GM12878 (cell line): ENCODE data around the gene IL1RAP. TPM values are rescaled to one million over a fixed set of nuclear protein-coding genes. Genes with fewer than 3 reads are reported as not detected.

ENCODE experiments used
- ATAC-seq: fragments of 200-7000 bp; cut with Tn5 transposase; 3 replicates; pipeline ENCODE4 v1.9.1; 2020; ENCODE audit warnings: mild to moderate bottlenecking, moderate library complexity
- BruUV-seq: library from RNA; stranded (reverse); fragments of 400-500 nt; replicated peaks from 2 replicates; lab custom pipeline; 2021; lab: Mats Ljungman, UMichigan
- CTCF ChIA-PET: fragments of 300-600 bp; sonication (Branson Sonifier 250); formaldehyde crosslinking; extraction: SDS; loops from one replicate; lab custom pipeline; 2021; ENCODE audit warnings: inconsistent platforms; lab: Yijun Ruan, JAX
- POLR2A ChIA-PET: fragments of 350-600 bp; formaldehyde crosslinking; extraction: SDS; loops from one replicate; lab custom pipeline; 2021; ENCODE audit warnings: inconsistent platforms; lab: Charles Lee
- RAD21 ChIA-PET: fragments of 300-600 bp; sonication (Branson Sonifier 250); formaldehyde crosslinking; loops from one replicate; lab custom pipeline; 2023; ENCODE audit warnings: antibody characterized with exemption; ENCODE audit not compliant: unreplicated experiment; lab: Charles Lee
- SMC1A ChIA-PET: fragments of 300-600 bp; sonication (Branson Sonifier 250); formaldehyde crosslinking; loops from one replicate; lab custom pipeline; 2023; ENCODE audit not compliant: unreplicated experiment, uncharacterized antibody; lab: Charles Lee
- DNase-seq: peaks from one replicate; pipeline ENCODE4 v3.0.0-alpha.2; 2011; ENCODE audit warnings: low read depth, low spot score
- FAIRE-seq: peaks from 3 replicates; lab custom pipeline; 2011; peaks lifted over from hg19 to GRCh38; lab: Jason Lieb, UNC
- H2AFZ ChIP-seq: 2 replicates; pipeline ENCODE4 v1.6.0; 2011; ENCODE audit warnings: low read depth, low read length, control low read depth; ENCODE audit not compliant: control insufficient read depth
- H3K27ac ChIP-seq: 2 replicates; pipeline ENCODE4 v1.5.1; 2011; ENCODE audit warnings: control low read depth; ENCODE audit not compliant: control insufficient read depth, insufficient read depth
- H3K27me3 ChIP-seq, 2 experiments: replicated peaks in 1 of 2; 2 replicates each; pipeline versions ENCODE4 v1.6.0 to v1.6.1; 2011; ENCODE audit warnings: low read length in 1 of 2; ENCODE audit not compliant: control insufficient read depth in 2 of 2, insufficient read depth in 2 of 2
- H3K36me3 ChIP-seq, 2 experiments: 2 replicates each; pipeline ENCODE4 v1.5.1; 2011; ENCODE audit warnings: low read length in 1 of 2; ENCODE audit not compliant: control insufficient read depth in 2 of 2, insufficient read depth in 2 of 2
- H3K4me1 ChIP-seq: 2 replicates; pipeline ENCODE4 v1.6.1; 2011; ENCODE audit warnings: mild to moderate bottlenecking, low read length, moderate library complexity, mixed read lengths; ENCODE audit not compliant: control insufficient read depth, insufficient read depth
- H3K4me2 ChIP-seq: 2 replicates; pipeline ENCODE4 v1.6.0; 2011; ENCODE audit warnings: control low read depth; ENCODE audit not compliant: control insufficient read depth, insufficient read depth
- H3K4me3 ChIP-seq: fragments of 200-600 bp; sonication (generic); 2 replicates; pipeline ENCODE4 v1.5.1; 2016
- H3K79me2 ChIP-seq: 2 replicates; pipeline ENCODE4 v1.6.0; 2011; ENCODE audit warnings: low read length; ENCODE audit not compliant: control insufficient read depth, insufficient read depth
- H3K9ac ChIP-seq: 2 replicates; pipeline ENCODE4 v1.8.0; 2011; ENCODE audit warnings: low read length, control low read depth, mixed read lengths; ENCODE audit not compliant: control insufficient read depth, insufficient read depth
- H3K9me3 ChIP-seq: replicated peaks from 3 replicates; pipeline ENCODE4 v1.5.1; 2011; ENCODE audit warnings: mild to moderate bottlenecking, low read length; ENCODE audit not compliant: control insufficient read depth, insufficient read depth
- H4K20me1 ChIP-seq: 2 replicates; pipeline ENCODE4 v1.6.0; 2011; ENCODE audit not compliant: control insufficient read depth, insufficient read depth
- BCL3 ChIP-seq: IDR thresholded peaks from 2 replicates; pipeline ENCODE4 v1.6.1; 2011; ENCODE audit warnings: borderline replicate concordance, low read depth, mild to moderate bottlenecking, moderate library complexity, low read length; ENCODE audit not compliant: insufficient read depth, poor library complexity, severe bottlenecking
- JUNB ChIP-seq: IDR thresholded peaks from 2 replicates; pipeline ENCODE4 v1.6.1; 2016; ENCODE audit warnings: antibody characterized with exemption, mild to moderate bottlenecking
- NR2C1 ChIP-seq: fragments of 450-650 bp; IDR thresholded peaks from 2 replicates; pipeline ENCODE4 v1.6.1; 2017; ENCODE audit warnings: antibody characterized with exemption, mild to moderate bottlenecking, moderate library complexity
- PAX5 ChIP-seq: IDR thresholded peaks from 2 replicates; pipeline ENCODE4 v1.6.1; 2011; ENCODE audit warnings: low read depth, low read length, borderline replicate concordance
- POU2F2 ChIP-seq: IDR thresholded peaks from 3 replicates; pipeline ENCODE4 v1.6.1; 2011; ENCODE audit warnings: low read depth, mild to moderate bottlenecking, low read length, borderline replicate concordance
- RB1 ChIP-seq: fragments of 450-650 bp; formaldehyde crosslinking; IDR thresholded peaks from 2 replicates; pipeline ENCODE4 v1.6.1; 2017; ENCODE audit warnings: mild to moderate bottlenecking, borderline replicate concordance
- STAT1 ChIP-seq: fragments of 450-650 bp; conservative IDR thresholded peaks from 2 replicates; pipeline ENCODE4 v1.6.1; 2014; ENCODE audit warnings: antibody characterized with exemption, mild to moderate bottlenecking
- TCF7 ChIP-seq: IDR thresholded peaks from 2 replicates; pipeline ENCODE4 v1.6.1; 2014; ENCODE audit warnings: antibody characterized with exemption, borderline replicate concordance
- ZBTB11 ChIP-seq: fragments of 450-650 bp; formaldehyde crosslinking; IDR thresholded peaks from 2 replicates; pipeline ENCODE4 v1.5.0; 2022; ENCODE audit warnings: mild to moderate bottlenecking, missing genetic modification characterization
- ZBTB33 ChIP-seq: fragments of 450-650 bp; IDR thresholded peaks from 2 replicates; pipeline ENCODE4 v1.6.1; 2017; ENCODE audit warnings: mild to moderate bottlenecking
- ZNF384 ChIP-seq: IDR thresholded peaks from 2 replicates; pipeline ENCODE4 v1.6.1; 2012; ENCODE audit warnings: low read depth, mild to moderate bottlenecking, low read length, improper control_type of control experiment, borderline replicate concordance
- WGBS: methylation state at CpG from one replicate; pipeline ENCODE4 v1.1.6; 2016; ENCODE audit warnings: low lambda C conversion rate; ENCODE audit not compliant: insufficient replicate concordance, insufficient coverage; ENCODE audit errors: missing lambda C conversion rate; 5-methylcytosine and 5-hydroxymethylcytosine counted together
- in situ Hi-C: fragments of 300-500 bp; cut with MboI; formaldehyde crosslinking; loops from 9 replicates; pipeline ENCODE4 v1.14.3; 2018; ENCODE audit warnings: mixed read lengths
- intact Hi-C: fragments of 100-400 bp; cut with micrococcal nuclease; formaldehyde crosslinking; loops from one replicate; pipeline ENCODE4 v1.14.2; 2022; ENCODE audit not compliant: unreplicated experiment
- polyA plus RNA-seq, 11 experiments: library from polyadenylated mRNA; depleted of rRNA in 4 of 11; unstranded in 6 of 11; stranded (reverse) in 5 of 11; fragments of >200 nt; fragmentation: Nextera tagmentation in 4 of 11; fragmentation: Illumina TruSeq in 1 of 11; extraction: Ambion mirVana in 4 of 11; extraction: Trizol in 1 of 11; gene quantifications; 1 replicate in 1 of 11; 2 replicates in 10 of 11; pipeline versions ENCODE4 v1.2.1 to v1.2.3, GENCODE V29; 2011 to 2016; ENCODE audit warnings: inconsistent platforms in 2 of 11, missing spikeins in 2 of 11, low read depth in 1 of 11
- total RNA-seq, 4 experiments: library from RNA; depleted of rRNA in 3 of 4; stranded (reverse); fragments of >200 nt in 3 of 4; fragmentation: Illumina TruSeq in 1 of 4; extraction: Trizol in 1 of 4; gene quantifications; 2 replicates each; pipeline versions ENCODE4 v1.2.1 to v1.2.3, GENCODE V29; 2013 to 2021
- TF ChIP-seq, protein P1 (sequence below): fragments of 450-650 bp; IDR thresholded peaks from 2 replicates; pipeline ENCODE4 v1.6.1; 2014; ENCODE audit warnings: mild to moderate bottlenecking

The IL1RAP gene
- total and polyA plus RNA-seq, 10 of the 15 experiments (the other 5 are each of a cell fraction or from before 2014, with no cell fraction given), result 0.17 to 1.0 (median 0.44) TPM; not detected in 1

DNA sequence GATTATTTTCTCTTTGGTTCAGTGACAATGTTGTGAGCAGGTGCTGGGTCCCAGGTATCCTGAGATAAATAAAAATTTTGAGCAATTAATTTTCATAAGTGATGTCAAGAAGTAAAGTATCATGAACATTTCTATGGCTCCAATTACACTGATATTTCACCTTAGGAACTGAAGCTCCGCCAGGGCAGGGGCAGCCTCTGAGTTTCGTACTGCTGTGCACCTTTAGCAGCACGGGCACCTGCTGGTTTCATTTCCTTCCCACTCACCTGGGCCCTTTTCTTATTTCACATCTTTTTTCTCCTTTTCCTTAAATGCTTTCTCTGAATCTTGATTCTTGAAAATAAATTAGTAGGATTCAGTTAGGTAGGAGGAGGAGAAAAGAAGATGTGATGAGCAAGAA is 1.2 kb upstream of the IL1RAP start:
- intact Hi-C loops (no loop called here), in situ Hi-C loops (no loop called here)
- 62% methylated on average over 3 of the region's 3 CpGs for WGBS
- Histone ChIP-seq H3K27ac (no peak overlapping the region), H3K27me3 (no peaks in the 10 kb centered on the region; a peak in 1 of 4 replicates), H3K79me2 (no peaks in the 10 kb centered on the region), H3K9me3 (no peaks in the 10 kb centered on the region), H3K9ac (no peak overlapping the region), H3K4me2 (no peak overlapping the region), H4K20me1 (no peaks in the 10 kb centered on the region), H3K4me1 (no peaks in the 10 kb centered on the region), H2AFZ (no peak overlapping the region), H3K36me3 (no peaks in the 10 kb centered on the region), H3K4me3 (no peak overlapping the region)
- ChIA-PET POLR2A (no interaction called here), SMC1A (interaction anchor here (0.6 kb wide), 1 partner anchor 576 kb away, joined by 3 read pairs; no protein-coding TSS in a partner anchor), RAD21 (no interaction called here), CTCF (interaction anchor here (0.6 to 1.3 kb wide), 3 partner anchors 128 to 1617 kb away, joined by 3 to 4 read pairs (median 3); no protein-coding TSS in a partner anchor)
- BruUV-seq, result no TSS peak
- DNase-seq (no peak), ATAC-seq (no peak), FAIRE-seq (no peak)
- no peak for TF ChIP-seq NR2C1
- TF ChIP-seq ZBTB11, result no peak
- no peak for TF ChIP-seq PAX5
- no peak for TF ChIP-seq POU2F2
- TF ChIP-seq, protein P1, sequence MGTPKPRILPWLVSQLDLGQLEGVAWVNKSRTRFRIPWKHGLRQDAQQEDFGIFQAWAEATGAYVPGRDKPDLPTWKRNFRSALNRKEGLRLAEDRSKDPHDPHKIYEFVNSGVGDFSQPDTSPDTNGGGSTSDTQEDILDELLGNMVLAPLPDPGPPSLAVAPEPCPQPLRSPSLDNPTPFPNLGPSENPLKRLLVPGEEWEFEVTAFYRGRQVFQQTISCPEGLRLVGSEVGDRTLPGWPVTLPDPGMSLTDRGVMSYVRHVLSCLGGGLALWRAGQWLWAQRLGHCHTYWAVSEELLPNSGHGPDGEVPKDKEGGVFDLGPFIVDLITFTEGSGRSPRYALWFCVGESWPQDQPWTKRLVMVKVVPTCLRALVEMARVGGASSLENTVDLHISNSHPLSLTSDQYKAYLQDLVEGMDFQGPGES, result no peak
- TF ChIP-seq RB1, result no peak
- no peak for TF ChIP-seq STAT1
- no peak for TF ChIP-seq ZBTB33
- no peak for TF ChIP-seq ZNF384
- TF ChIP-seq JUNB, result no peak
- no peak for TF ChIP-seq TCF7
- TF ChIP-seq BCL3, result no peak
